Activated T-helper 2 cell treated with anti-CD3 and anti-CD28 coated beads, Interferon-gamma antibody, Interleukin-2, Interleukin-4, amounts not matched to agents 10 μg/mL and 5 μg/mL and 100 μg/mL, durations not matched to agents 14 hours and 24 hours and 36 hours (primary cell): ENCODE measurements around the gene CD68. TPM values are rescaled to one million over a fixed set of nuclear protein-coding genes. Genes with fewer than 3 reads are reported as not detected.
A peak's percentile ranks its signal among the peaks of the same experiment; 100 is the strongest.

Experiments used
- DNase-seq: peaks from one replicate; pipeline ENCODE4 v3.0.0; 2021; ENCODE audit warnings: low spot score
- H3K27ac Mint-ChIP-seq: one replicate; pipeline ENCODE4 v1.8.0; 2021; ENCODE audit warnings: mixed read lengths
- H3K27me3 Mint-ChIP-seq: one replicate; pipeline ENCODE4 v1.8.0; 2021; ENCODE audit warnings: low read depth, mixed read lengths
- H3K36me3 Mint-ChIP-seq: one replicate; pipeline ENCODE4 v1.8.0; 2021; ENCODE audit warnings: low read depth, mixed read lengths
- H3K4me1 Mint-ChIP-seq: one replicate; pipeline ENCODE4 v1.8.0; 2021; ENCODE audit warnings: low read depth, mixed read lengths
- H3K4me3 Mint-ChIP-seq: one replicate; pipeline ENCODE4 v1.8.0; 2021; ENCODE audit warnings: low read depth, mild to moderate bottlenecking, moderate library complexity, mixed read lengths
- H3K9me3 Mint-ChIP-seq: one replicate; pipeline ENCODE4 v1.8.0; 2021; ENCODE audit warnings: mixed read lengths
- intact Hi-C: fragments of 100-400 bp; cut with micrococcal nuclease; formaldehyde crosslinking; loops from one replicate; pipeline ENCODE4 v1.15.1; 2023
- total RNA-seq: library from RNA; stranded (reverse); gene quantifications from 2 replicates; pipeline ENCODE4 v1.2.3, GENCODE V29; 2022

The CD68 gene, protein sequence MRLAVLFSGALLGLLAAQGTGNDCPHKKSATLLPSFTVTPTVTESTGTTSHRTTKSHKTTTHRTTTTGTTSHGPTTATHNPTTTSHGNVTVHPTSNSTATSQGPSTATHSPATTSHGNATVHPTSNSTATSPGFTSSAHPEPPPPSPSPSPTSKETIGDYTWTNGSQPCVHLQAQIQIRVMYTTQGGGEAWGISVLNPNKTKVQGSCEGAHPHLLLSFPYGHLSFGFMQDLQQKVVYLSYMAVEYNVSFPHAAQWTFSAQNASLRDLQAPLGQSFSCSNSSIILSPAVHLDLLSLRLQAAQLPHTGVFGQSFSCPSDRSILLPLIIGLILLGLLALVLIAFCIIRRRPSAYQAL
- 9.6 and 10.1 TPM in 2 replicates for total RNA-seq

GRCh38 chr17:7579001-7579833 is at the start of gene CD68:
CD68 (plus strand) TSS chr17:7579638; CDS start chr17:7579678, 40 bp downstream.
- peak; percentile 47 for DNase-seq
- peak within 1 kb of the TSS; percentile 64 for H3K4me3 Mint-ChIP-seq
- H3K4me1 Mint-ChIP-seq = peaks cover 75% of the 10 kb centered on the region
- H3K9me3 Mint-ChIP-seq = no peaks in the 10 kb centered on the region
- H3K36me3 Mint-ChIP-seq = peaks cover 86% of the 10 kb centered on the region
- intact Hi-C loops = no loop called here
- no peaks in the 10 kb centered on the region for H3K27me3 Mint-ChIP-seq
- peak within 1 kb of the TSS; percentile 89 for H3K27ac Mint-ChIP-seq

- intact Hi-C loops = no loop called here
- no peak overlapping the region for H3K27ac Mint-ChIP-seq
- peaks cover 3% of the 10 kb centered on the region for H3K36me3 Mint-ChIP-seq
- H3K4me3 Mint-ChIP-seq = no peak overlapping the region
- H3K9me3 Mint-ChIP-seq = peaks cover 27% of the 10 kb centered on the region
- H3K27me3 Mint-ChIP-seq = peaks cover 5% of the 10 kb centered on the region
- no peaks in the 10 kb centered on the region for H3K4me1 Mint-ChIP-seq
- no peak for DNase-seq
Measured at GRCh38 chr17:7530023-7530900, 49.2 kb upstream of the CD68 start.

DNA sequence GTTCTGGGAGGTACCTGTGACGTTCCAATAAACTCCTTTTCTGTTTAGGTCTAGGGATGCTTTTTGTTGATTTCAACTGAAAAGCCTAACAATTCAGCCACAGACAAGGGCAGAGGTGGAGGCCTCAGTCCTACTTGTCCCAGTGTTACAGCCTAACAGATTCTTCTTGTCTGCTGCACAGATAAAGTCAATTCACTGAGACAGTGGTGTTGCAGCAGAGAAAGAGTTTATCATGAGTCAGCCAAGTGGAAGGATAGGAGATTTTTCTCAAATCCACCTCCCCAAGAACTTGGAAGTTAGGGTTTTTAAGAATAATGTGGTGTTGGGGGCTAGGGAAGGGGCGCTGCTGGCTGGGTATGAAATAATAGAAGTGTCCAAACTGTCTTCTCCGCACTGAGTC is 41.4 kb upstream of the CD68 start:
- no peak for DNase-seq
- Mint-ChIP-seq H3K27me3 (peaks cover 10% of the 10 kb centered on the region), H3K9me3 (peaks cover 17% of the 10 kb centered on the region), H3K4me3 (no peak overlapping the region), H3K27ac (no peak overlapping the region), H3K4me1 (no peaks in the 10 kb centered on the region), H3K36me3 (no peaks in the 10 kb centered on the region)
- intact Hi-C loops = no loop called here

DNA sequence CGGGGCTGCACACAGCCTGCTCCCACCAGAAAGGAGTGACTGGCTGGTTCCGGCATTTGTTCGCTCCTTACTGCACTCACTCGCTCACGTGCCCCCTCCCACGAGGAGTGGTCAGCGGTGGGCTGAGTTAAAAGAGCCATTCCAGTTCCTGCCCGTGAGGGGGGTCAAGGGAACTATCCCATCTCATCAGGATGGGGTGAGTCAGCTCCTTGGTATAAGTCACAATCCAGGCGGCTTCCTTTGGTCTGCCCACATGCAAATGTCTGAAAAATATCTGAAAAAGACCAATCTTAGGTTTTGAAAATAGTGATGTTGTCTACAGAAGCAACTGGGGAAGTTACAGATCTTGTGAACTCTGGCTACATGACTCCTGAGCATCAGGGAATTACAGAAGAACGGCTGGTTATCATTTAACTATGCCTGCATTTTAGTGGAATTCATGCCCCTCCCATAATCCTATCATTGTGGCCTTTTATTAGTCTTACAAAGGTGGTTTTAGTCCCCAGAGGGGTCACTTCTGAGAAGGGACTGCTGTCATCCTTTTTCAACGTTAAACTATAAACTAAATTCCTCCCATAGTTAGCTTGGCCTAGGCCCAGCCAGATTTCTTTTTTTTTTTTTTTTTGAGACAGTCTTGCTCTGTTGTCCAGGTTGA is 40.4 kb upstream of the CD68 start:
- Mint-ChIP-seq H3K4me3 (no peak overlapping the region), H3K27ac (no peak overlapping the region), H3K36me3 (no peaks in the 10 kb centered on the region), H3K9me3 (peaks cover 17% of the 10 kb centered on the region), H3K4me1 (no peaks in the 10 kb centered on the region), H3K27me3 (peaks cover 17% of the 10 kb centered on the region)
- intact Hi-C loops = no loop called here
- no peak for DNase-seq

- Mint-ChIP-seq H3K4me3 (no peak overlapping the region), H3K4me1 (no peaks in the 10 kb centered on the region), H3K27me3 (peaks cover 12% of the 10 kb centered on the region), H3K27ac (no peak overlapping the region), H3K9me3 (peaks cover 17% of the 10 kb centered on the region), H3K36me3 (no peaks in the 10 kb centered on the region)
- intact Hi-C loops = no loop called here
- DNase-seq = no peak
Measured at GRCh38 chr17:7541074-7541621, 38.3 kb upstream of the CD68 start.

GRCh38 chr17:7544911-7545310 is 34.5 kb upstream of the CD68 start:
- Mint-ChIP-seq H3K4me3 (no peak overlapping the region), H3K27ac (no peak overlapping the region), H3K36me3 (no peaks in the 10 kb centered on the region), H3K27me3 (peaks cover 9% of the 10 kb centered on the region), H3K4me1 (peaks cover 15% of the 10 kb centered on the region), H3K9me3 (no peaks in the 10 kb centered on the region)
- intact Hi-C loops = no loop called here
- no peak for DNase-seq

- H3K4me1 Mint-ChIP-seq = peaks cover 46% of the 10 kb centered on the region
- intact Hi-C loops = no loop called here
- no peaks in the 10 kb centered on the region for H3K9me3 Mint-ChIP-seq
- H3K27ac Mint-ChIP-seq = peak within 1 kb of the TSS; percentile 54
- peak within 1 kb of the TSS; percentile 82 for H3K4me3 Mint-ChIP-seq
- H3K36me3 Mint-ChIP-seq = peaks cover 16% of the 10 kb centered on the region
- DNase-seq = peak; percentile 50
- no peaks in the 10 kb centered on the region for H3K27me3 Mint-ChIP-seq
Measured at GRCh38 chr17:7548585-7549400, 30.6 kb upstream of the CD68 start, which contains the start of gene TNFSF12. TNFSF12 (plus strand) TSS chr17:7549058; CDS start chr17:7549154, 96 bp downstream.

GRCh38 chr17:7549401-7550055 is 29.9 kb upstream of the CD68 start:
- Mint-ChIP-seq H3K4me1 (peaks cover 49% of the 10 kb centered on the region), H3K9me3 (no peaks in the 10 kb centered on the region), H3K4me3 (peak overlapping the region; percentile 79), H3K27ac (peak overlapping the region; percentile 36), H3K27me3 (no peaks in the 10 kb centered on the region), H3K36me3 (peaks cover 18% of the 10 kb centered on the region)
- intact Hi-C loops = no loop called here
- no peak for DNase-seq

DNA sequence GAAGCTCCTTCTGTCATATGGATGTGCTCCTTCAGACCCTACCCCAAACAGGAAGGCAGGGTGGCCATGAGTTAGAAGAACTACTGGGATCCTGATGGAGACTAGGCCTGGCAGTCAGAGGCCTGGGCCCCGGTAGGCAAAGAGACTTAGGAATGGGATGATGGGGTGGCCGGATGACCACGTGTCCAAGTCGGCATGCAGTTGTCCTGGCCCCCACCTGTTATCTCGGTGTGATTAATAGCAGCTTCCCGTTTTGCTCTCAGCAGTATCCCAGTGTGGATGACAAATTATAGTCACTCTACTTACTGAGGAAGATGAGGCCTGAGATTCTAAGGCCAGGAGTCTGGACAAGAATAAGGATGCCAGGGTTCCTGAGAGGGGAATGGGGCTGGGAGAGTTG is 29.1 kb upstream of the CD68 start:
- Mint-ChIP-seq H3K9me3 (no peaks in the 10 kb centered on the region), H3K36me3 (peaks cover 19% of the 10 kb centered on the region), H3K27ac (no peak overlapping the region), H3K27me3 (no peaks in the 10 kb centered on the region), H3K4me3 (peak overlapping the region; percentile 79), H3K4me1 (peaks cover 50% of the 10 kb centered on the region)
- DNase-seq = no peak
- intact Hi-C loops = no loop called here

DNA sequence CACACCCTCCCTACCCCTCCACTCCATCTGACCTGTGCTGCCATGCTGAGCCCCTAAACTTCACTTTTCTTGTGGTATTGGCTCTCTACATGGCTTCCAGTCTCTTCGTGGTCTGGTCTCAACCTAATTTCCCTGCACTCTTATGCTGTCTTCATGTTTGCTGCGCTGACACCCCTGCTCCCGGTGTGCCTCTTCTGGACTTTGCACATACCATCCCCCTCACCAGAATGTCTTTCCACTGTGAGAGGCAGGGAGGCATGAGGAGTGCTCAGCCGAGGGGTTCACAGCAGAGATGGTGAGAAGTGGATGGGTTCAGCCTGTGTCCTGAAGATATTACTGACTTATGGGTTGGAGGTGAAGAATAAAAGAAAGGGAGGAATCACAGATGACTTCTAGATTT is 28.0 kb upstream of the CD68 start:
- intact Hi-C loops = no loop called here
- peaks cover 54% of the 10 kb centered on the region for H3K4me1 Mint-ChIP-seq
- H3K9me3 Mint-ChIP-seq = no peaks in the 10 kb centered on the region
- peaks cover 24% of the 10 kb centered on the region for H3K36me3 Mint-ChIP-seq
- peak overlapping the region; percentile 89 for H3K27ac Mint-ChIP-seq
- H3K4me3 Mint-ChIP-seq = peak overlapping the region; percentile 68
- no peaks in the 10 kb centered on the region for H3K27me3 Mint-ChIP-seq
- DNase-seq = no peak

- Mint-ChIP-seq H3K4me3 (peak overlapping the region; percentile 58), H3K27ac (peak overlapping the region; percentile 77), H3K36me3 (peaks cover 27% of the 10 kb centered on the region), H3K27me3 (no peaks in the 10 kb centered on the region), H3K4me1 (peaks cover 55% of the 10 kb centered on the region), H3K9me3 (no peaks in the 10 kb centered on the region)
- peak; percentile 58 for DNase-seq
- intact Hi-C loops = loop anchor here (1.0 kb wide), 1 partner anchor 9 kb away; the partner anchor contains the start of gene SENP3
Measured at GRCh38 chr17:7552621-7553051, 26.8 kb upstream of the CD68 start.
